Activated naive CD4-positive, alpha-beta T cell treated with anti-CD3 and anti-CD28 coated beads for 36 hours (primary cell): ENCODE results near the gene PFKFB3. TPM values are rescaled to one million over a fixed set of nuclear protein-coding genes. Genes with fewer than 3 reads are reported as not detected.

Experiments
- CTCF ChIA-PET: fragments of 350-600 bp; sonication (Branson Sonifier 250); formaldehyde crosslinking; loops from one replicate; lab custom pipeline; 2021; ENCODE audit warnings: antibody characterized with exemption; lab: Charles Lee
- DNase-seq: peaks from one replicate; pipeline ENCODE4 v3.0.0-alpha.2; 2020
- H3K27ac Mint-ChIP-seq: one replicate; pipeline ENCODE4 v1.8.0; 2021; ENCODE audit warnings: mild to moderate bottlenecking, mixed read lengths
- H3K27me3 Mint-ChIP-seq: one replicate; pipeline ENCODE4 v1.8.0; 2021; ENCODE audit warnings: low read depth, mixed read lengths
- H3K36me3 Mint-ChIP-seq: one replicate; pipeline ENCODE4 v1.8.0; 2021; ENCODE audit warnings: low read depth, mixed read lengths
- H3K4me1 Mint-ChIP-seq: one replicate; pipeline ENCODE4 v1.8.0; 2021; ENCODE audit warnings: low read depth, mixed read lengths
- H3K4me3 Mint-ChIP-seq: one replicate; pipeline ENCODE4 v1.8.0; 2021; ENCODE audit warnings: mild to moderate bottlenecking, moderate library complexity, mixed read lengths
- H3K9me3 Mint-ChIP-seq: one replicate; pipeline ENCODE4 v1.8.0; 2021; ENCODE audit warnings: mixed read lengths
- intact Hi-C: fragments of 100-400 bp; cut with micrococcal nuclease; formaldehyde crosslinking; loops from one replicate; pipeline ENCODE4 v1.15.1; 2023
- total RNA-seq, 2 experiments: library from RNA; stranded (reverse); gene quantifications; one replicate each; pipeline ENCODE4 v1.2.3, GENCODE V29; 2021

The PFKFB3 gene
- total RNA-seq, 2 experiments from 2014 or later = 87.7 to 88.5 TPM

GRCh38 chr10:6215683-6216484 is 13.2 kb downstream of the PFKFB3 start:
- no peak overlapping the region for H3K4me3 Mint-ChIP-seq
- CTCF ChIA-PET = no interaction called here
- H3K4me1 Mint-ChIP-seq = peaks cover 3% of the 10 kb centered on the region
- no peaks in the 10 kb centered on the region for H3K27me3 Mint-ChIP-seq
- H3K9me3 Mint-ChIP-seq = no peaks in the 10 kb centered on the region
- H3K36me3 Mint-ChIP-seq = peaks cover 43% of the 10 kb centered on the region
- DNase-seq = no peak
- H3K27ac Mint-ChIP-seq = no peak overlapping the region
- intact Hi-C loops = no loop called here

- no peak for DNase-seq
- Mint-ChIP-seq H3K9me3 (no peaks in the 10 kb centered on the region), H3K27me3 (no peaks in the 10 kb centered on the region), H3K36me3 (peaks cover 49% of the 10 kb centered on the region), H3K27ac (no peak overlapping the region), H3K4me1 (no peaks in the 10 kb centered on the region), H3K4me3 (no peak overlapping the region)
- CTCF ChIA-PET = interaction anchor here (2.0 kb wide), 1 partner anchor 185 kb away, joined by 12 read pairs; no protein-coding TSS in a partner anchor
- intact Hi-C loops = no loop called here
Measured at GRCh38 chr10:6216916-6217315, 14.2 kb downstream of the PFKFB3 start.

- CTCF ChIA-PET = interaction anchor here (2.0 kb wide), 1 partner anchor 184 kb away, joined by 12 read pairs; no protein-coding TSS in a partner anchor
- DNase-seq = no peak
- no peaks in the 10 kb centered on the region for H3K9me3 Mint-ChIP-seq
- no peaks in the 10 kb centered on the region for H3K27me3 Mint-ChIP-seq
- no peak overlapping the region for H3K4me3 Mint-ChIP-seq
- peaks cover 52% of the 10 kb centered on the region for H3K36me3 Mint-ChIP-seq
- H3K27ac Mint-ChIP-seq = no peak overlapping the region
- no peaks in the 10 kb centered on the region for H3K4me1 Mint-ChIP-seq
- intact Hi-C loops = no loop called here
Measured at GRCh38 chr10:6217611-6218010, 14.9 kb downstream of the PFKFB3 start.

- H3K4me1 Mint-ChIP-seq = no peaks in the 10 kb centered on the region
- H3K27me3 Mint-ChIP-seq = no peaks in the 10 kb centered on the region
- no peak overlapping the region for H3K27ac Mint-ChIP-seq
- CTCF ChIA-PET = interaction anchor here (2.0 kb wide), 1 partner anchor 183 kb away, joined by 12 read pairs; no protein-coding TSS in a partner anchor
- intact Hi-C loops = no loop called here
- no peaks in the 10 kb centered on the region for H3K9me3 Mint-ChIP-seq
- peaks cover 55% of the 10 kb centered on the region for H3K36me3 Mint-ChIP-seq
- no peak overlapping the region for H3K4me3 Mint-ChIP-seq
- DNase-seq = no peak
Measured at GRCh38 chr10:6218692-6219493, 16.2 kb downstream of the PFKFB3 start.

- intact Hi-C loops = no loop called here
- Mint-ChIP-seq H3K9me3 (no peaks in the 10 kb centered on the region), H3K27ac (no peak overlapping the region), H3K4me1 (no peaks in the 10 kb centered on the region), H3K36me3 (peaks cover 56% of the 10 kb centered on the region), H3K4me3 (no peak overlapping the region), H3K27me3 (no peaks in the 10 kb centered on the region)
- CTCF ChIA-PET = interaction anchor here (0.6 kb wide), 1 partner anchor 187 kb away, joined by 3 read pairs; no protein-coding TSS in a partner anchor
- DNase-seq = no peak
Measured at GRCh38 chr10:6219494-6219836, 16.7 kb downstream of the PFKFB3 start.

GRCh38 chr10:6220418-6221191 is 17.9 kb downstream of the PFKFB3 start:
- Mint-ChIP-seq H3K4me3 (no peak overlapping the region), H3K36me3 (peaks cover 57% of the 10 kb centered on the region), H3K27me3 (no peaks in the 10 kb centered on the region), H3K4me1 (no peaks in the 10 kb centered on the region), H3K27ac (no peak overlapping the region), H3K9me3 (no peaks in the 10 kb centered on the region)
- CTCF ChIA-PET = no interaction called here
- intact Hi-C loops = no loop called here
- DNase-seq = no peak

GRCh38 chr10:6221192-6221940 is 18.6 kb downstream of the PFKFB3 start:
- DNase-seq = no peak
- Mint-ChIP-seq H3K36me3 (peaks cover 63% of the 10 kb centered on the region), H3K9me3 (no peaks in the 10 kb centered on the region), H3K27me3 (no peaks in the 10 kb centered on the region), H3K4me1 (peaks cover 4% of the 10 kb centered on the region), H3K27ac (no peak overlapping the region), H3K4me3 (no peak overlapping the region)
- intact Hi-C loops = no loop called here
- CTCF ChIA-PET = interaction anchor here (0.5 kb wide), 1 partner anchor 190 kb away, joined by 3 read pairs; no protein-coding TSS in a partner anchor

- intact Hi-C loops = no loop called here
- no peak for DNase-seq
- peaks cover 60% of the 10 kb centered on the region for H3K36me3 Mint-ChIP-seq
Measured at GRCh38 chr10:6221971-6222751, 19.4 kb downstream of the PFKFB3 start.

GRCh38 chr10:6222755-6223154 is 20.0 kb downstream of the PFKFB3 start:
- CTCF ChIA-PET = no interaction called here
- Mint-ChIP-seq H3K4me3 (no peak overlapping the region), H3K4me1 (peaks cover 8% of the 10 kb centered on the region), H3K27ac (no peak overlapping the region), H3K27me3 (no peaks in the 10 kb centered on the region), H3K9me3 (no peaks in the 10 kb centered on the region), H3K36me3 (peaks cover 62% of the 10 kb centered on the region)
- no peak for DNase-seq
- intact Hi-C loops = no loop called here

More at GRCh38 chr10:6221971-6222751, 19.4 kb downstream of the PFKFB3 start:
- Mint-ChIP-seq H3K4me3 (no peak overlapping the region), H3K27me3 (no peaks in the 10 kb centered on the region), H3K4me1 (peaks cover 6% of the 10 kb centered on the region), H3K27ac (no peak overlapping the region), H3K9me3 (no peaks in the 10 kb centered on the region)
- CTCF ChIA-PET = interaction anchor here (0.5 kb wide), 1 partner anchor 189 kb away, joined by 3 read pairs; no protein-coding TSS in a partner anchor

- Mint-ChIP-seq H3K9me3 (no peaks in the 10 kb centered on the region), H3K36me3 (peaks cover 63% of the 10 kb centered on the region), H3K27ac (no peak overlapping the region), H3K4me3 (no peak overlapping the region), H3K27me3 (no peaks in the 10 kb centered on the region), H3K4me1 (peaks cover 8% of the 10 kb centered on the region)
- intact Hi-C loops = no loop called here
- DNase-seq = no peak
- CTCF ChIA-PET = interaction anchor here (0.8 kb wide), 1 partner anchor 175 kb away, joined by 3 read pairs; no protein-coding TSS in a partner anchor
Measured at GRCh38 chr10:6223981-6224380, 21.2 kb downstream of the PFKFB3 start.

GRCh38 chr10:6224781-6225180 is 22.0 kb downstream of the PFKFB3 start:
- Mint-ChIP-seq H3K9me3 (no peaks in the 10 kb centered on the region), H3K36me3 (peaks cover 55% of the 10 kb centered on the region), H3K4me3 (no peak overlapping the region), H3K27ac (no peak overlapping the region), H3K27me3 (no peaks in the 10 kb centered on the region), H3K4me1 (peaks cover 8% of the 10 kb centered on the region)
- intact Hi-C loops = no loop called here
- DNase-seq = no peak
- CTCF ChIA-PET = no interaction called here
